Endothelial cell of umbilical vein (primary cell): ENCODE measurements around the gene TTLL4. TPM values are rescaled to one million over a fixed set of nuclear protein-coding genes. Genes with fewer than 3 reads are reported as not detected.

Experiments used
- BruUV-seq: library from RNA; stranded (reverse); fragments of 400-500 nt; replicated peaks from 2 replicates; lab custom pipeline; 2021; lab: Mats Ljungman, UMichigan
- CTCF ChIA-PET: fragments of 300-600, 350-600 bp; sonication (Branson Sonifier 250); formaldehyde crosslinking; loops from one replicate; lab custom pipeline; 2021; ENCODE audit warnings: antibody characterized with exemption, inconsistent platforms; lab: Charles Lee
- POLR2A ChIA-PET: fragments of 300-600, 350-600 bp; sonication (Branson Sonifier 250); formaldehyde crosslinking; loops from one replicate; lab custom pipeline; 2021; ENCODE audit warnings: antibody characterized with exemption, inconsistent platforms; lab: Charles Lee
- DNase-seq: peaks from one replicate; pipeline ENCODE4 v3.0.0-alpha.2; 2011; ENCODE audit warnings: low read depth, low spot score
- FAIRE-seq: peaks from 2 replicates; lab custom pipeline; 2011; peaks lifted over from hg19 to GRCh38; lab: Jason Lieb, UNC
- H2AFZ ChIP-seq: 2 replicates; pipeline ENCODE4 v1.6.0; 2012; ENCODE audit warnings: low read depth, low read length, control low read depth, inconsistent platforms
- H3K27ac ChIP-seq: 2 replicates; pipeline ENCODE4 v1.5.1; 2011; ENCODE audit warnings: low read depth, mild to moderate bottlenecking, control low read depth, low read length, moderate library complexity; ENCODE audit not compliant: insufficient read depth
- H3K27me3 ChIP-seq, 2 experiments: 2 replicates each; pipeline versions ENCODE4 v1.6.0 to v1.6.1; 2011; ENCODE audit warnings: low read length in 2 of 2, mixed read lengths in 1 of 2; ENCODE audit not compliant: control insufficient read depth in 2 of 2, insufficient read depth in 2 of 2
- H3K36me3 ChIP-seq, 2 experiments: 2 replicates in 1 of 2; 3 replicates in 1 of 2; pipeline ENCODE4 v1.5.1; 2011; ENCODE audit warnings: low read length in 2 of 2, mild to moderate bottlenecking in 1 of 2, moderate library complexity in 1 of 2; ENCODE audit not compliant: control insufficient read depth in 2 of 2, insufficient read depth in 2 of 2; ENCODE audit errors: extremely low read depth in 1 of 2
- H3K4me1 ChIP-seq: 3 replicates; pipeline ENCODE4 v1.5.1; 2011; ENCODE audit warnings: mild to moderate bottlenecking, low read length; ENCODE audit not compliant: control insufficient read depth, insufficient read depth; ENCODE audit errors: extremely low read depth
- H3K4me2 ChIP-seq: 2 replicates; pipeline ENCODE4 v1.6.1; 2011; ENCODE audit warnings: low read length, control low read depth, mixed read lengths; ENCODE audit not compliant: insufficient read depth
- H3K4me3 ChIP-seq, 3 experiments: fragments of 200-600 bp in 1 of 3; sonication (generic), shearing (Covaris generic) in 1 of 3; replicated peaks in 1 of 3; 2 replicates each; pipeline ENCODE4 v1.5.1; 2011 to 2016; ENCODE audit warnings: control low read depth in 3 of 3, low read length in 3 of 3, mild to moderate bottlenecking in 2 of 3, inconsistent platforms in 1 of 3, low read depth in 1 of 3, moderate library complexity in 1 of 3; ENCODE audit not compliant: insufficient read depth in 1 of 3
- H3K79me2 ChIP-seq: 2 replicates; pipeline ENCODE4 v1.6.0; 2012; ENCODE audit warnings: low read length, inconsistent platforms; ENCODE audit not compliant: control insufficient read depth, insufficient read depth
- H3K9ac ChIP-seq: replicated peaks from 2 replicates; pipeline ENCODE3; 2011; ENCODE audit warnings: low read length, control low read depth; ENCODE audit not compliant: insufficient read depth; ENCODE audit errors: extremely low read depth
- H3K9me1 ChIP-seq: replicated peaks from 3 replicates; pipeline ENCODE4 v1.6.0; 2011; ENCODE audit warnings: mild to moderate bottlenecking, low read length; ENCODE audit not compliant: control insufficient read depth, insufficient read depth; ENCODE audit errors: extremely low read depth
- H3K9me3 ChIP-seq: replicated peaks from 2 replicates; pipeline ENCODE4 v1.5.1; 2012; ENCODE audit warnings: low read length, inconsistent platforms; ENCODE audit not compliant: control insufficient read depth, insufficient read depth
- H4K20me1 ChIP-seq: replicated peaks from 2 replicates; pipeline ENCODE3; 2011; ENCODE audit warnings: mild to moderate bottlenecking, low read length; ENCODE audit not compliant: control insufficient read depth, insufficient read depth; ENCODE audit errors: extremely low read depth
- EZH2 ChIP-seq: IDR thresholded peaks from 2 replicates; pipeline ENCODE4 v1.6.1; 2012; ENCODE audit warnings: borderline replicate concordance, low read depth, mild to moderate bottlenecking, moderate library complexity, low read length, inconsistent platforms; ENCODE audit not compliant: severe bottlenecking
- FOS ChIP-seq: IDR thresholded peaks from 2 replicates; pipeline ENCODE4 v1.6.1; 2011; ENCODE audit warnings: mild to moderate bottlenecking, low read length, moderate library complexity, borderline replicate concordance; ENCODE audit not compliant: insufficient read depth
- GATA2 ChIP-seq: IDR thresholded peaks from 2 replicates; pipeline ENCODE4 v1.7.0; 2011; ENCODE audit warnings: low read depth, mild to moderate bottlenecking, moderate library complexity, mixed read lengths, low read length; ENCODE audit not compliant: insufficient read length, insufficient read depth
- JUN ChIP-seq: IDR thresholded peaks from 2 replicates; pipeline ENCODE4 v1.6.1; 2011; ENCODE audit warnings: borderline replicate concordance, low read depth; ENCODE audit not compliant: insufficient read length, insufficient read depth
- MAX ChIP-seq: IDR thresholded peaks from 2 replicates; pipeline ENCODE4 v1.6.1; 2011; ENCODE audit not compliant: insufficient read depth, insufficient read length
- MYC ChIP-seq: IDR thresholded peaks from one replicate; pipeline ENCODE4 v1.6.1; 2011; ENCODE audit warnings: mild to moderate bottlenecking, low read depth, low read length
- POLR2A ChIP-seq: IDR thresholded peaks from 2 replicates; pipeline ENCODE4 v1.6.1; 2012; ENCODE audit warnings: low read depth, mild to moderate bottlenecking, control low read depth, low read length
- POLR2AphosphoS5 ChIP-seq: IDR thresholded peaks from 2 replicates; pipeline ENCODE4 v1.6.1; 2012; ENCODE audit warnings: low read depth, mild to moderate bottlenecking, control low read depth, low read length, moderate library complexity; ENCODE audit not compliant: insufficient read depth
- dilution Hi-C: fragments of 300-500 bp; cut with MboI; formaldehyde crosslinking; loops from one replicate; pipeline ENCODE4 v1.15.0; 2019; ENCODE audit warnings: low sequenced_read_pairs; ENCODE audit not compliant: extremely low pct_ligation_motif_present
- intact Hi-C: fragments of 100-400 bp; cut with micrococcal nuclease; formaldehyde crosslinking; loops from one replicate; pipeline ENCODE4 v1.10.0; 2022
- polyA plus RNA-seq, 4 experiments: library from polyadenylated mRNA; depleted of rRNA in 3 of 4; stranded (reverse) in 3 of 4; unstranded in 1 of 4; fragments of >200 nt; gene quantifications; 2 replicates each; pipeline versions ENCODE4 v1.2.1 to v1.2.3, GENCODE V29; 2011 to 2012; ENCODE audit warnings: missing spikeins in 1 of 4
- total RNA-seq: library from RNA; stranded (reverse); gene quantifications from 2 replicates; pipeline ENCODE4 v1.2.3, GENCODE V29; 2021
- TF ChIP-seq, protein P1 (sequence below), 2 donors: IDR thresholded peaks; 1 replicate in 1 of 2; 2 replicates in 1 of 2; pipeline ENCODE4 v1.5.1; 2011; ENCODE audit warnings: low read length in 2 of 2, mild to moderate bottlenecking in 2 of 2, moderate library complexity in 2 of 2, control low read depth in 1 of 2, inconsistent platforms in 1 of 2, low read depth in 1 of 2; ENCODE audit not compliant: insufficient read depth in 1 of 2; ENCODE audit errors: extremely low read depth in 1 of 2

Gene TTLL4
- total and polyA plus RNA-seq, 2 donors (not counting 3 experiments of a cell fraction or from before 2014, with no cell fraction given) = 26.7 to 45.0 TPM

- TF ChIP-seq EZH2 (no peak), GATA2 (no peak), FOS (no peak)
- H3K4me3 ChIP-seq = no peak overlapping the region
- H3K9me3 ChIP-seq = no peaks in the 10 kb centered on the region
- H2AFZ ChIP-seq = peak overlapping the region; percentile 96
- intact Hi-C loops = loop anchor here (1.0 kb wide), 1 partner anchor 39 kb away; no protein-coding TSS in a partner anchor
- no peak for FAIRE-seq
- no peak overlapping the region for H3K9ac ChIP-seq
- peak overlapping the region; percentile 69 for H3K4me2 ChIP-seq
- ChIA-PET CTCF (interaction anchor here (0.6 to 3.9 kb wide), 24 partner anchors 7 to 449 kb away, joined by 3 to 45 read pairs (median 6); partner anchors contain the start of genes BCS1L, CYP27A1, PLCD4 and RNF25), POLR2A (no interaction called here)
- H3K27ac ChIP-seq = no peak overlapping the region
- BruUV-seq = no TSS peak
- peaks cover 34% of the 10 kb centered on the region for H3K79me2 ChIP-seq
- no peaks in the 10 kb centered on the region for H3K36me3 ChIP-seq
- DNase-seq = no peak
- no peaks in the 10 kb centered on the region for H4K20me1 ChIP-seq
- dilution Hi-C loops = no loop called here
- H3K27me3 ChIP-seq = no peaks in the 10 kb centered on the region
- peaks cover 14% of the 10 kb centered on the region for H3K4me1 ChIP-seq
- no peaks in the 10 kb centered on the region for H3K9me1 ChIP-seq
Observed at GRCh38 chr2:218709908-218710307, 727 bp upstream of the TTLL4 start.

GRCh38 chr2:218710334-218710686, 325 bp upstream of the TTLL4 start:
- TSS peak; percentile 25 for BruUV-seq
- peaks cover 38% of the 10 kb centered on the region for H3K79me2 ChIP-seq
- no peak for FAIRE-seq
- CTCF ChIA-PET = interaction anchor here (0.6 to 3.9 kb wide), 25 partner anchors 8 to 449 kb away, joined by 3 to 45 read pairs (median 6); partner anchors contain the start of genes BCS1L, CYP27A1, PLCD4 and RNF25
- dilution Hi-C loops (no loop called here), intact Hi-C loops (loop anchor here (1.0 kb wide), 1 partner anchor 39 kb away; no protein-coding TSS in a partner anchor)
- no peaks in the 10 kb centered on the region for H3K36me3 ChIP-seq
- H3K9me3 ChIP-seq = no peaks in the 10 kb centered on the region
- POLR2A ChIA-PET = no interaction called here
- H3K27me3 ChIP-seq = no peaks in the 10 kb centered on the region
- H3K9me1 ChIP-seq = no peaks in the 10 kb centered on the region
- H3K4me2 ChIP-seq = peak overlapping the region; percentile 69
- no peaks in the 10 kb centered on the region for H4K20me1 ChIP-seq
- H3K9ac ChIP-seq = peak overlapping the region; percentile 34
- DNase-seq = no peak
- peak overlapping the region in 2 of 3 experiments; percentile 53 to 93 for H3K4me3 ChIP-seq
- peaks cover 14% of the 10 kb centered on the region for H3K4me1 ChIP-seq
- peak overlapping the region; percentile 96 for H2AFZ ChIP-seq
- H3K27ac ChIP-seq = no peak overlapping the region
- TF ChIP-seq GATA2 (no peak), POLR2A (no peak), FOS (no peak), MYC (no peak), POLR2AphosphoS5 (no peak), JUN (no peak), MAX (no peak), EZH2 (no peak)
- TF ChIP-seq, protein P1, sequence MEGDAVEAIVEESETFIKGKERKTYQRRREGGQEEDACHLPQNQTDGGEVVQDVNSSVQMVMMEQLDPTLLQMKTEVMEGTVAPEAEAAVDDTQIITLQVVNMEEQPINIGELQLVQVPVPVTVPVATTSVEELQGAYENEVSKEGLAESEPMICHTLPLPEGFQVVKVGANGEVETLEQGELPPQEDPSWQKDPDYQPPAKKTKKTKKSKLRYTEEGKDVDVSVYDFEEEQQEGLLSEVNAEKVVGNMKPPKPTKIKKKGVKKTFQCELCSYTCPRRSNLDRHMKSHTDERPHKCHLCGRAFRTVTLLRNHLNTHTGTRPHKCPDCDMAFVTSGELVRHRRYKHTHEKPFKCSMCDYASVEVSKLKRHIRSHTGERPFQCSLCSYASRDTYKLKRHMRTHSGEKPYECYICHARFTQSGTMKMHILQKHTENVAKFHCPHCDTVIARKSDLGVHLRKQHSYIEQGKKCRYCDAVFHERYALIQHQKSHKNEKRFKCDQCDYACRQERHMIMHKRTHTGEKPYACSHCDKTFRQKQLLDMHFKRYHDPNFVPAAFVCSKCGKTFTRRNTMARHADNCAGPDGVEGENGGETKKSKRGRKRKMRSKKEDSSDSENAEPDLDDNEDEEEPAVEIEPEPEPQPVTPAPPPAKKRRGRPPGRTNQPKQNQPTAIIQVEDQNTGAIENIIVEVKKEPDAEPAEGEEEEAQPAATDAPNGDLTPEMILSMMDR (IDR thresholded peaks at IDR 0.05; ENCODE audit: extremely low read depth in 1 of 2, insufficient read depth in 1 of 2, low read depth in 1 of 2, low read length in 2 of 2) = no peak
